ENCODE measurements around the gene CD300LD. TPM values are rescaled to one million over a fixed set of nuclear protein-coding genes. Genes with fewer than 3 reads are reported as not detected.
A peak's percentile ranks its signal among the peaks of the same experiment; 100 is the strongest.

Gene CD300LD
- polyA plus RNA-seq, 3 donors, result 0.33 to 0.50 (median 0.41) TPM

DNA sequence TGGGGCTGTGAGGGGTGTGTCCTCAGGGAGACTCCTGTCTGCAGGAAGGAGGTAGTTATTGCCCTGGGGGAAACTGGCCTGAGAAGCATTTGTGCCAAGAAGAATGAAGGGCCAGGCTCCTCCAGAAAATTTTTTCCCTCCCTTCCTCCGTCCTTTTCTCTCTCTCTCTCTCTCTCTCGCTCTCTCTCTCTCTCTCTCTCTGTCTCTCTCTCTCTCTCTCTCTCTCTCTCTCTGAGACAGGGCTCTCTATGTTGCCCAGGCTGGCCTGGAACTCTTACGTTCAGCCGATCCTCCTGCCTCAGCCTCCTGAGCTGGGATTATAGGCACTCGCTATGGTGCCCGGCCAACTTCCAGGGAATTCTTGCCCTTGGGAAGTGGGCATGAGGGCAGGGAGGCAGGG is 20.0 kb upstream of the CD300LD start:
- H3K27ac Mint-ChIP-seq, result peak overlapping the region in 6 of 7 donors; percentile 27 to 93 (median 86)
- peaks cover 67% of the 10 kb centered on the region for H3K4me1 Mint-ChIP-seq
- Histone ChIP-seq H3K9ac (ENCODE audit: insufficient read depth, low read length, poor library complexity, severe bottlenecking) (no peak overlapping the region), H3K79me2 (ENCODE audit: insufficient read depth, low read length) (peaks cover 12% of the 10 kb centered on the region), H3K4me3 (replicated peaks in 1 of 3; ENCODE audit: low read depth in 2 of 3, low read length in 3 of 3) (peak overlapping the region in 1 of 3 experiments; percentile 46), H3K4me2 (replicated peaks; ENCODE audit: extremely low read depth, low read length, poor library complexity, severe bottlenecking) (no peak overlapping the region), H3K4me1 (ENCODE audit: control insufficient read depth in 1 of 2, insufficient read depth in 2 of 2, low read length in 2 of 2) (peaks cover 64 to 77% of the 10 kb centered on the region in 2 donors), H2AFZ (ENCODE audit: insufficient read depth, low read depth, low read length, poor library complexity, severe bottlenecking) (no peak overlapping the region), H3K27ac (ENCODE audit: low read depth in 1 of 2, low read length in 2 of 2) (peak overlapping the region in 1 of 2 donors; percentile 81), H3K9me3 (replicated peaks in 1 of 2; ENCODE audit: control insufficient read depth in 1 of 2, insufficient read depth in 1 of 2, low read length in 2 of 2) (no peaks in the 10 kb centered on the region), H4K20me1 (ENCODE audit: insufficient read depth, low read length) (peaks cover 71% of the 10 kb centered on the region), H3K36me3 (replicated peaks in 1 of 2; ENCODE audit: control insufficient read depth in 1 of 2, insufficient read depth in 2 of 2, low read length in 2 of 2) (peaks cover 52 to 70% of the 10 kb centered on the region in 2 donors), H3K27me3 (ENCODE audit: control insufficient read depth in 2 of 2, insufficient read depth in 2 of 2, low read length in 2 of 2) (no peaks in the 10 kb centered on the region)
- peaks cover 4 to 7% (median 6%) of the 10 kb centered on the region in 3 donors for H3K27me3 Mint-ChIP-seq (ENCODE audit: low read depth in 3 of 3)
- 95% methylated on average over 2 of the region's 6 CpGs for WGBS (ENCODE audit: insufficient coverage)
- H3K4me3 Mint-ChIP-seq, result peak overlapping the region in 1 of 2 donors; percentile 11
- intact Hi-C loops (cut with micrococcal nuclease), result loop anchor here in 1 of 2 donors (5.0 kb wide), 1 partner anchor 35 kb away; no protein-coding TSS in a partner anchor
- H3K9me3 Mint-ChIP-seq, result peaks cover 0 to 10% (median 3%) of the 10 kb centered on the region in 7 donors
- H3K36me3 Mint-ChIP-seq, result peaks cover 13 to 52% of the 10 kb centered on the region in 2 donors
- DNase-seq, result no peak
- TF ChIP-seq, protein P1, sequence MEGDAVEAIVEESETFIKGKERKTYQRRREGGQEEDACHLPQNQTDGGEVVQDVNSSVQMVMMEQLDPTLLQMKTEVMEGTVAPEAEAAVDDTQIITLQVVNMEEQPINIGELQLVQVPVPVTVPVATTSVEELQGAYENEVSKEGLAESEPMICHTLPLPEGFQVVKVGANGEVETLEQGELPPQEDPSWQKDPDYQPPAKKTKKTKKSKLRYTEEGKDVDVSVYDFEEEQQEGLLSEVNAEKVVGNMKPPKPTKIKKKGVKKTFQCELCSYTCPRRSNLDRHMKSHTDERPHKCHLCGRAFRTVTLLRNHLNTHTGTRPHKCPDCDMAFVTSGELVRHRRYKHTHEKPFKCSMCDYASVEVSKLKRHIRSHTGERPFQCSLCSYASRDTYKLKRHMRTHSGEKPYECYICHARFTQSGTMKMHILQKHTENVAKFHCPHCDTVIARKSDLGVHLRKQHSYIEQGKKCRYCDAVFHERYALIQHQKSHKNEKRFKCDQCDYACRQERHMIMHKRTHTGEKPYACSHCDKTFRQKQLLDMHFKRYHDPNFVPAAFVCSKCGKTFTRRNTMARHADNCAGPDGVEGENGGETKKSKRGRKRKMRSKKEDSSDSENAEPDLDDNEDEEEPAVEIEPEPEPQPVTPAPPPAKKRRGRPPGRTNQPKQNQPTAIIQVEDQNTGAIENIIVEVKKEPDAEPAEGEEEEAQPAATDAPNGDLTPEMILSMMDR (IDR thresholded peaks at IDR 0.05), result no peak

DNA sequence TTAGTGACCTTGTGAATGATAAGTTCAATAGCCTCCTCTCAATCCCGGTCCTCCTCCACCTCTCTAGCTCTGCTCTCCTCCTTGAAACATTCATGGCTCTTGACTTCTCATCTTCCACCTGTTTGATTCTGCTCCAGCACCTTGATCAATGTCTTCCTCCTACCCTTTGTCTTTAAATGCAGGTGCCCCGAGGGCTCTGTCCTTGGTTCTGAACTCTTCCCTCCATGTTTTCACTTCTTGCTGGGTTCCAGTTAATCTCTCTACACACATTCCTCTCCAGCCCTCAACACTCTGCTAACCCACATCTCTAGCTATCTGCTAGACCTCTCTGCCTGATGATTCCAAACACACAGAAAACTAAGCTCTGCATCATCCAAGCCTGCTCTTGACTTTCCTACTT is 18.0 kb upstream of the CD300LD start:
- TF ChIP-seq, protein P1 (IDR thresholded peaks at IDR 0.05), result no peak
- H3K9ac ChIP-seq (ENCODE audit: insufficient read depth, low read length, poor library complexity, severe bottlenecking), result no peak overlapping the region
- no peak overlapping the region for H2AFZ ChIP-seq (ENCODE audit: insufficient read depth, low read depth, low read length, poor library complexity, severe bottlenecking)
- Mint-ChIP-seq H3K27ac (no peak overlapping the region), H3K36me3 (peaks cover 28 to 42% of the 10 kb centered on the region in 2 donors), H3K4me3 (no peak overlapping the region), H3K27me3 (ENCODE audit: low read depth in 3 of 3) (peaks cover under 1 to 7% (median 1%) of the 10 kb centered on the region in 3 donors), H3K9me3 (peaks cover 0 to 6% (median 3%) of the 10 kb centered on the region in 7 donors), H3K4me1 (peaks cover 67% of the 10 kb centered on the region)
- H4K20me1 ChIP-seq (ENCODE audit: insufficient read depth, low read length), result peaks cover 52% of the 10 kb centered on the region
- no peak overlapping the region for H3K27ac ChIP-seq (ENCODE audit: low read depth in 1 of 2, low read length in 2 of 2)
- H3K4me1 ChIP-seq (ENCODE audit: control insufficient read depth in 1 of 2, insufficient read depth in 2 of 2, low read length in 2 of 2), result peaks cover 64 to 77% of the 10 kb centered on the region in 2 donors
- no peak overlapping the region for H3K4me2 ChIP-seq (replicated peaks; ENCODE audit: extremely low read depth, low read length, poor library complexity, severe bottlenecking)
- 32% methylated on average over 2 of the region's 2 CpGs for WGBS (ENCODE audit: insufficient coverage)
- H3K27me3 ChIP-seq (ENCODE audit: control insufficient read depth in 2 of 2, insufficient read depth in 2 of 2, low read length in 2 of 2), result no peaks in the 10 kb centered on the region
- peaks cover 33 to 56% of the 10 kb centered on the region in 2 donors for H3K36me3 ChIP-seq (replicated peaks in 1 of 2; ENCODE audit: control insufficient read depth in 1 of 2, insufficient read depth in 2 of 2, low read length in 2 of 2)
- H3K79me2 ChIP-seq (ENCODE audit: insufficient read depth, low read length), result no peaks in the 10 kb centered on the region
- DNase-seq, result no peak
- H3K9me3 ChIP-seq (replicated peaks in 1 of 2; ENCODE audit: control insufficient read depth in 1 of 2, insufficient read depth in 1 of 2, low read length in 2 of 2), result no peaks in the 10 kb centered on the region
- no peak overlapping the region for H3K4me3 ChIP-seq (replicated peaks in 1 of 3; ENCODE audit: low read depth in 2 of 3, low read length in 3 of 3)
- intact Hi-C loops (cut with micrococcal nuclease), result loop anchor here in 1 of 2 donors (5.0 kb wide), 1 partner anchor 37 kb away; no protein-coding TSS in a partner anchor
